Measurements from ENCODE around the gene CLEC17A.

DNA sequence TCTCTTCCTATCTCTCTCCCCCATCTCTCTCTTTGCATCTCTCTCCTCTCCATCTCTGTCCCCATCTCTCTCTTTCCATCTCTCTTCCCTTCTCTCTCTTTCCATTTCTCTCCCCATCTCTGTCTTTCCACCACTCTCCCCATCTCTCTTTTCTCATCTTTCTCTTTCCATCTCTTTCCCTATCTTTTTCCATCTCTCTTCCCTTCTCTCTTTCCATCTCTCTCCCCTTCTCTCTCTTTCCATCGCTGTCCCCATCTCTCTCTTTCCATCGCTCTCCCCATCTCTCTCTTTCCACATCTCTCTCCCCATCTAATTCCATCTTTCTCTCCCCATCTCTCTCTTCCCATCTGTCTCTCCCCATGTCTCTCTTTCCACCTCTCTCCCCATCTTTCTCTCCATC lies 67.3 kb downstream of the CLEC17A start:
- TF ChIP-seq, protein P1, sequence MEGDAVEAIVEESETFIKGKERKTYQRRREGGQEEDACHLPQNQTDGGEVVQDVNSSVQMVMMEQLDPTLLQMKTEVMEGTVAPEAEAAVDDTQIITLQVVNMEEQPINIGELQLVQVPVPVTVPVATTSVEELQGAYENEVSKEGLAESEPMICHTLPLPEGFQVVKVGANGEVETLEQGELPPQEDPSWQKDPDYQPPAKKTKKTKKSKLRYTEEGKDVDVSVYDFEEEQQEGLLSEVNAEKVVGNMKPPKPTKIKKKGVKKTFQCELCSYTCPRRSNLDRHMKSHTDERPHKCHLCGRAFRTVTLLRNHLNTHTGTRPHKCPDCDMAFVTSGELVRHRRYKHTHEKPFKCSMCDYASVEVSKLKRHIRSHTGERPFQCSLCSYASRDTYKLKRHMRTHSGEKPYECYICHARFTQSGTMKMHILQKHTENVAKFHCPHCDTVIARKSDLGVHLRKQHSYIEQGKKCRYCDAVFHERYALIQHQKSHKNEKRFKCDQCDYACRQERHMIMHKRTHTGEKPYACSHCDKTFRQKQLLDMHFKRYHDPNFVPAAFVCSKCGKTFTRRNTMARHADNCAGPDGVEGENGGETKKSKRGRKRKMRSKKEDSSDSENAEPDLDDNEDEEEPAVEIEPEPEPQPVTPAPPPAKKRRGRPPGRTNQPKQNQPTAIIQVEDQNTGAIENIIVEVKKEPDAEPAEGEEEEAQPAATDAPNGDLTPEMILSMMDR (IDR thresholded peaks at IDR 0.05), result no peak
- TF ChIP-seq POLR2A (IDR thresholded peaks at IDR 0.05), result no peak
